NCI-H510A (cell line): ENCODE data around the gene ADAD1.
"Not testable (repeated sequence)": the region's sequence is repeated elsewhere in the genome, so short reads cannot be mapped to it uniquely, and the experiment has no call there.

Experiments used
- DNase-seq: peaks from one replicate; lab custom pipeline; 2025; lab: John Stamatoyannopoulos, UW

Gene ADAD1

DNA sequence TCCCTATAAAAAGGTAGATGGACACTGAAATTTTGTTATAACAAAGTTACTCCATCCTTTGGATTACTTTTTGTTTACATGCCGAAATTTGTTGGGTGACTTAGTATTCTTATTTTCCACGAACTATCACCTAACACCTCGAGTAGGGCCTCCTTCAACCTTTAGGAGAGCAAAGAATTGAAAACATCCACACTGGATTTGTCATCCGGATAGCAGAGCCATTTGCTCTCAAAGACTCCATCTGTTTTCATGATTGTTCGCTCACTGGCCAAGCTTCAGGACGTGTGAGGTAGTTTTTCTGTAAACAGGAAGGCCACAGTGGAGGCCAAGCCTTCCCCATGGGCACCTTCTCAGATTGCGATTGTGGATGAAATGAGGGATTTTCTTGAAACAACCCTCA, at the start of gene ADAD1:
ADAD1 (plus strand) TSS at position 301 of the 400 bp plus-strand sequence. CDS start 1,059 bp downstream, outside the sequence.
- no peak for DNase-seq

GRCh38 chr4:122329876-122330565, 48.8 kb upstream of the ADAD1 start:
- DNase-seq = no peak

- no peak for DNase-seq
Observed at GRCh38 chr4:122331195-122331594, 47.6 kb upstream of the ADAD1 start.

DNA sequence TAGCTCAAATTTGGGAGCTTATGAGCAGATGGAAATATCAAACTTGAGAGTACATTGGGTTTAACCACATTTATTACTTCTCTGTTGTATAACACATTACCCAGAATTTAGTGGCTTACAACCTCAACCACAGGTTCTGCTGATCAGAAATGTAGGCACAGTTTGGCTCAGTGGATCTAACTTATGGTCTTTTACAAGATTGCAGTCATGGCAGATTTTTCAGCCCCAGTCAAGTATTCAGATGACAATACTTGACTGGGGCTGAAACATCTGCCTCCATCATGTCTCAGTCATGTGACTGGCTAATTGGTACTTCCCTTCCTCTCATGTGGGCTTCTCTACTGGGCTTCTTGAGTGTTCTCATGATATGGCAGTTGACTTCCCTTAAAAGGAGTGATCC, 44.0 kb upstream of the ADAD1 start:
- no peak for DNase-seq

- DNase-seq = no peak
Observed at GRCh38 chr4:122341886-122342285, 36.9 kb upstream of the ADAD1 start.

GRCh38 chr4:122346036-122346435, 32.8 kb upstream of the ADAD1 start:
- no peak for DNase-seq

- DNase-seq = no peak
Observed at GRCh38 chr4:122346503-122346902, 32.3 kb upstream of the ADAD1 start.

GRCh38 chr4:122356317-122356808, 22.4 kb upstream of the ADAD1 start:
- no peak for DNase-seq

- DNase-seq = no peak
Observed at GRCh38 chr4:122360754-122361153, 18.1 kb upstream of the ADAD1 start.

GRCh38 chr4:122364700-122365404, 14.0 kb upstream of the ADAD1 start:
- peak; percentile 58 for DNase-seq

DNA sequence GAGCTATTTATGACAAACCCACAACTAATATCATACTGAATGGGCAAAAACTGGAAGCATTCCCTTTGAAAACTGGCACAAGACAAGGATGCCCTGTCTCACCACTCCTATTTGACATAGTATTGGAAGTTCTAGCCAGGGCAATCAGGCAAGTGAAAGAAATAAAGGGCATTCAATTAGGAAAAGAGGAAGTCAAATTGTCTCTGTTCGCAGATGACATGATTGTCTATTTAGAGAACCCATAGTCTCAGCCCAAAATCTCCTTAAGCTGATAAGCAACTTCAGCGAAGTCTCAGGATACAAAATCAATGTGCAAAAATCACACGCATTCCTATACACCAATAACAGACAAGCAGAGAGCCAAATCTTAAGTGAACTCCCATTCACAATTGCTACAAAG, 10.0 kb upstream of the ADAD1 start:
- DNase-seq = not testable (repeated sequence)

- DNase-seq = no peak
Observed at GRCh38 chr4:122377352-122377751, 1.5 kb upstream of the ADAD1 start.

- no peak for DNase-seq
Observed at GRCh38 chr4:122379239-122379638, 428 bp downstream of the ADAD1 start.

GRCh38 chr4:122383341-122383740, 4.5 kb downstream of the ADAD1 start:
- DNase-seq = no peak

GRCh38 chr4:122384245-122384644, 5.4 kb downstream of the ADAD1 start:
- DNase-seq = no peak

- DNase-seq = no peak
Observed at GRCh38 chr4:122393276-122393675, 14.5 kb downstream of the ADAD1 start.

DNA sequence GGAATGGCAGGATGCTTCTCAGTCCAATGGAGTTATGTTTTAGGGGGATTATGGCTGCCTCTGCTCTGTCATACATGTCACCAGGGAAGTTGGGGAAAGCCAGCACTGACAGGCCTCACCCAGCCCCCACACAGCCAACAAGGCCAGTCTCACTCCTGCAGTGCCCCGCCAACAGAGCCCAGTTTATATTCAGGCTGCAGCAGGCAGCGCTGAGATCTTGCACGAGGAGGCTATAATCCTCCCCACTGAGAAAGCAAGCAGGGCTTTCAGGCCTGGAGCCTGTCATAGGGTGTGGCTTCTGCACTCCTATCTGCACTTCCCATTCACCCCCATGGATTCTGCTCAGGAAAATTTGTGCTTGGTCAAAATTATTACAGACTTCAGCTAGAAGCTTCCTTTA, 25.1 kb downstream of the ADAD1 start:
- DNase-seq = no peak

- DNase-seq = no peak
Observed at GRCh38 chr4:122412547-122412946, 33.7 kb downstream of the ADAD1 start.

DNA sequence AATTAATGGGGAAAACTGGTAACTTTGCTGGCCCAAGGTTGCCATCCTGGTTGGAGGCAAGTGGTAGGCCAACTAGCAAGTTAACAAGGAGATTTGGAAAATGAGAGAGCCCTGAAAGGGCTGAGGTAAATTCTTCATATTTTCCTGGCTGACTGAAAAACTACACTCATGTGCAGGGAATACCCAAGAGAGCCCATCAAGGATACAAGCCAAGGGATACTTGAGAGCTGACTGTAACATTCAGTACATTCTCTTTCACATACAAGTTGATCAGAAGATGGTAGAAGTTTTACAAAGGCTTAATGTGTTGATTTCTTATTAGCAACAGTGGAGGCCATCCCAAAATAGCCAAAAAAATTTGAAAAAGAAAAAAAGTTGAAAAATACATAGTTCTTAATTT, 44.4 kb downstream of the ADAD1 start:
- DNase-seq = no peak

DNA sequence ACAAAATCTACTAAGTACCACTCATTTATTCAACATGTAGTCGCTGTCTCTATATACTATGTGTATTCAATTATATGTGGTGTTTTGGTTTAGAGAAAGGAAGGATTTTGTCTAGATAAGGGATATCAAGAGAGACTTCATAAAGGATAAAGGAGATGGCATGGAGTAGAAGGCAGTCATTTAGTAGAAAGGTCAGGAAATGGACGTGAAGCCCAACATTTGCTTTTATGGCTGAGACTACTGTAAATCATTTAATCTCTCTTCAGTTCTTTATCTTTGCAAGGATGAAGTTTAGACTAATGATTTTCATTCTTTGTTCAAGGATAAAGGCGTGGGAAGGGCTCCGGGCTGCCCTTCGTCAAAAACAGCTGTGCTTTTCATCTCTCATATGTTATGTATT, 52.5 kb downstream of the ADAD1 start:
- no peak for DNase-seq

GRCh38 chr4:122434285-122434684, 55.5 kb downstream of the ADAD1 start:
- no peak for DNase-seq

GRCh38 chr4:122450847-122451246, 72.0 kb downstream of the ADAD1 start:
- no peak for DNase-seq

- DNase-seq = no peak
Observed at GRCh38 chr4:122453384-122453995, 74.7 kb downstream of the ADAD1 start.
